B cell (primary cell): Measurements from ENCODE around the gene HDAC5. TPM values are rescaled to one million over a fixed set of nuclear protein-coding genes. Genes with fewer than 3 reads are reported as not detected.

Experiments
- ATAC-seq: fragments of 200-7000 bp; cut with Tn5 transposase; one replicate; pipeline ENCODE4 v1.10.0; 2021; ENCODE audit warnings: low read depth, mild to moderate bottlenecking, moderate number of reproducible peaks, moderate library complexity
- CTCF ChIA-PET: fragments of 350-600 bp; sonication (Branson Sonifier 250); formaldehyde crosslinking; loops from one replicate; lab custom pipeline; 2021; ENCODE audit warnings: antibody characterized with exemption, inconsistent platforms; lab: Charles Lee
- POLR2A ChIA-PET: fragments of 350-600 bp; sonication (Branson Sonifier 250); formaldehyde crosslinking; loops from one replicate; lab custom pipeline; 2021; ENCODE audit warnings: antibody characterized with exemption; lab: Charles Lee
- DNase-seq: peaks from one replicate; pipeline ENCODE4 v3.0.0; 2013
- H2AFZ ChIP-seq: 2 replicates; pipeline ENCODE4 v1.6.1; 2012; ENCODE audit warnings: mild to moderate bottlenecking, low read depth, low read length; ENCODE audit not compliant: insufficient read depth, poor library complexity, severe bottlenecking
- H3K27ac ChIP-seq, 2 donors: 1 replicate in 1 of 2; 2 replicates in 1 of 2; pipeline ENCODE4 v1.5.1; 2012 to 2013; ENCODE audit warnings: low read length in 2 of 2, mild to moderate bottlenecking in 2 of 2, moderate library complexity in 1 of 2
- H3K27me3 ChIP-seq, 4 experiments: fragments of 200-600 bp in 1 of 4; sonication (generic) in 1 of 4; replicated peaks in 1 of 4; 1 replicate in 2 of 4; 2 replicates in 2 of 4; pipeline versions ENCODE4 v1.6.1 to v1.7.0; 2013 to 2016; ENCODE audit warnings: low read length in 3 of 4, mild to moderate bottlenecking in 2 of 4, mixed read lengths in 1 of 4, moderate library complexity in 1 of 4; ENCODE audit not compliant: insufficient read depth in 4 of 4, control insufficient read depth in 3 of 4; ENCODE audit errors: control extremely low read depth in 1 of 4
- H3K36me3 ChIP-seq, 2 experiments: replicated peaks in 1 of 2; 1 replicate in 1 of 2; 2 replicates in 1 of 2; pipeline versions ENCODE4 v1.6.1 to v1.7.1; 2013; ENCODE audit warnings: low read length in 1 of 2; ENCODE audit not compliant: insufficient read depth in 2 of 2, control insufficient read depth in 1 of 2; ENCODE audit errors: control extremely low read depth in 1 of 2, extremely low read depth in 1 of 2
- H3K4me1 ChIP-seq, 2 donors: fragments of 200-600 bp in 1 of 2; sonication (generic) in 1 of 2; 1 replicate in 1 of 2; 2 replicates in 1 of 2; pipeline versions ENCODE4 v1.5.1 to v1.6.1; 2013 to 2017; ENCODE audit warnings: low read length in 2 of 2; ENCODE audit not compliant: control insufficient read depth in 2 of 2, insufficient read depth in 2 of 2
- H3K4me2 ChIP-seq: replicated peaks from 2 replicates; pipeline ENCODE3; 2012; ENCODE audit warnings: mild to moderate bottlenecking, low read depth, low read length; ENCODE audit not compliant: poor library complexity, severe bottlenecking
- H3K4me3 ChIP-seq, 5 experiments: fragments of 200-600 bp in 1 of 5; sonication (generic) in 1 of 5; 1 replicate in 3 of 5; 2 replicates in 2 of 5; pipeline versions ENCODE4 v1.5.1 to v1.7.0; 2011 to 2016; ENCODE audit warnings: low read length in 4 of 5, mild to moderate bottlenecking in 4 of 5, low read depth in 2 of 5, control low read depth in 1 of 5, moderate library complexity in 1 of 5; ENCODE audit not compliant: insufficient read depth in 1 of 5; ENCODE audit errors: control extremely low read depth in 1 of 5, extremely low read depth in 1 of 5
- H3K79me2 ChIP-seq: fragments of 200-600 bp; sonication (generic); one replicate; pipeline ENCODE4 v1.6.0; 2016; ENCODE audit warnings: low read length; ENCODE audit not compliant: control insufficient read depth, insufficient read depth
- H3K9ac ChIP-seq: fragments of 200-600 bp; sonication (generic); 2 replicates; pipeline ENCODE4 v1.6.1; 2017; ENCODE audit warnings: mild to moderate bottlenecking, low read length, moderate library complexity
- H3K9me3 ChIP-seq, 3 donors: one replicate each; pipeline versions ENCODE4 v1.6.1 to v1.7.1; 2013; ENCODE audit warnings: low read length in 2 of 3; ENCODE audit not compliant: control insufficient read depth in 2 of 3, insufficient read depth in 1 of 3; ENCODE audit errors: control extremely low read depth in 1 of 3
- H4K20me1 ChIP-seq: 2 replicates; pipeline ENCODE4 v1.6.0; 2012; ENCODE audit warnings: mild to moderate bottlenecking, low read length; ENCODE audit not compliant: insufficient read depth, control insufficient read depth, poor library complexity, severe bottlenecking
- H3K27ac Mint-ChIP-seq: one replicate; pipeline ENCODE4 v1.8.0; 2021; ENCODE audit warnings: mixed read lengths
- H3K27me3 Mint-ChIP-seq: one replicate; pipeline ENCODE4 v1.8.0; 2021; ENCODE audit warnings: mixed read lengths
- H3K4me1 Mint-ChIP-seq: one replicate; pipeline ENCODE4 v1.8.0; 2021; ENCODE audit warnings: mixed read lengths
- H3K4me3 Mint-ChIP-seq: one replicate; pipeline ENCODE4 v1.8.0; 2021; ENCODE audit warnings: mixed read lengths
- H3K9me3 Mint-ChIP-seq: one replicate; pipeline ENCODE4 v1.8.0; 2022; ENCODE audit warnings: mixed read lengths; ENCODE audit not compliant: insufficient read depth
- EZH2 ChIP-seq: IDR thresholded peaks from 2 replicates; pipeline ENCODE4 v1.6.1; 2012; ENCODE audit warnings: borderline replicate concordance, low read depth, mild to moderate bottlenecking, moderate library complexity, low read length; ENCODE audit not compliant: insufficient read depth, poor library complexity, severe bottlenecking
- WGBS: methylation state at CpG from one replicate; pipeline ENCODE4 v1.1.5; 2013; ENCODE audit warnings: missing lambda C conversion rate; ENCODE audit not compliant: insufficient coverage; 5-methylcytosine and 5-hydroxymethylcytosine counted together
- intact Hi-C: fragments of 100-400 bp; cut with micrococcal nuclease; formaldehyde crosslinking; loops from one replicate; pipeline ENCODE4 v1.10.0; 2022
- polyA plus RNA-seq: library from polyadenylated mRNA; depleted of rRNA; stranded (reverse); fragments of >200 nt; gene quantifications from 2 replicates; pipeline ENCODE4 v1.2.3, GENCODE V29; 2012
- total RNA-seq, 2 donors: library from RNA; stranded (reverse); fragments of 120-200 nt in 1 of 2; gene quantifications; 1 replicate in 1 of 2; 2 replicates in 1 of 2; pipeline versions ENCODE4 v1.2.3 to v1.2.4, GENCODE V29; 2013 to 2022
- TF ChIP-seq, protein P1 (sequence below): fragments of 200-600 bp; IDR thresholded peaks from one replicate; pipeline ENCODE4 v1.8.0; 2022; ENCODE audit warnings: antibody characterized with exemption, mild to moderate bottlenecking

HDAC5 gene
- total and polyA plus RNA-seq, 2 donors (not counting 1 experiment from before 2014, with no cell fraction given), result 99.8 to 104 TPM

DNA sequence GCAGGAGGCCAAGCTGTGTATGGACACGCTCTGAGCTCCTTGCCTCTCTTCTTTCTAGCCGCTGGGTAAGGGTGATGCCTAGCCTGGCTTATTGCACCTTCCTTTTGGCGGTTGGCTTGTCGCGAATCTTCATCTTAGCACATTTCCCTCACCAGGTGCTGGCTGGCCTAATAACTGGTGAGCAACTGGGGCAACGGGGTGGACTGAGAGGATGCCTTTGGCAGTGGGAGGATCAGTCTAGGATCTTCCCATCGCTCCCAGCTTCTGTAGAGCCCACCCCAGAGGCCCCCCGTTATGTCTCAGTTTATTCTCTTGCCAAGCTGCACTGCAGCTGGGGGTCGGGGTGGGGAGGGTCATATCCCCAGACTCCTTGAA, 48.5 kb downstream of the HDAC5 start:
- intact Hi-C loops, result no loop called here
- TF ChIP-seq, protein P1, sequence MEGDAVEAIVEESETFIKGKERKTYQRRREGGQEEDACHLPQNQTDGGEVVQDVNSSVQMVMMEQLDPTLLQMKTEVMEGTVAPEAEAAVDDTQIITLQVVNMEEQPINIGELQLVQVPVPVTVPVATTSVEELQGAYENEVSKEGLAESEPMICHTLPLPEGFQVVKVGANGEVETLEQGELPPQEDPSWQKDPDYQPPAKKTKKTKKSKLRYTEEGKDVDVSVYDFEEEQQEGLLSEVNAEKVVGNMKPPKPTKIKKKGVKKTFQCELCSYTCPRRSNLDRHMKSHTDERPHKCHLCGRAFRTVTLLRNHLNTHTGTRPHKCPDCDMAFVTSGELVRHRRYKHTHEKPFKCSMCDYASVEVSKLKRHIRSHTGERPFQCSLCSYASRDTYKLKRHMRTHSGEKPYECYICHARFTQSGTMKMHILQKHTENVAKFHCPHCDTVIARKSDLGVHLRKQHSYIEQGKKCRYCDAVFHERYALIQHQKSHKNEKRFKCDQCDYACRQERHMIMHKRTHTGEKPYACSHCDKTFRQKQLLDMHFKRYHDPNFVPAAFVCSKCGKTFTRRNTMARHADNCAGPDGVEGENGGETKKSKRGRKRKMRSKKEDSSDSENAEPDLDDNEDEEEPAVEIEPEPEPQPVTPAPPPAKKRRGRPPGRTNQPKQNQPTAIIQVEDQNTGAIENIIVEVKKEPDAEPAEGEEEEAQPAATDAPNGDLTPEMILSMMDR, result no peak
- no peak for TF ChIP-seq EZH2
- H3K4me1 Mint-ChIP-seq, result peaks cover 19% of the 10 kb centered on the region
- Histone ChIP-seq H3K4me3 (no peak overlapping the region), H3K9me3 (no peaks in the 10 kb centered on the region), H3K9ac (no peak overlapping the region), H3K36me3 (peaks cover 0 to 50% of the 10 kb centered on the region in 2 experiments), H3K4me1 (peaks cover 10 to 17% of the 10 kb centered on the region in 2 donors), H3K27ac (no peak overlapping the region), H3K27me3 (no peaks in the 10 kb centered on the region), H4K20me1 (no peaks in the 10 kb centered on the region), H3K4me2 (no peak overlapping the region), H3K79me2 (peaks cover 5% of the 10 kb centered on the region), H2AFZ (no peak overlapping the region)
- POLR2A ChIA-PET, result no interaction called here
- H3K27ac Mint-ChIP-seq, result no peak overlapping the region
- no peak overlapping the region for H3K4me3 Mint-ChIP-seq
- CTCF ChIA-PET, result interaction anchor here (1.2 kb wide), 1 partner anchor 10 kb away, joined by 3 read pairs; no protein-coding TSS in a partner anchor
- ATAC-seq, result no peak
- DNase-seq, result no peak
- no peaks in the 10 kb centered on the region for H3K9me3 Mint-ChIP-seq
- no peaks in the 10 kb centered on the region for H3K27me3 Mint-ChIP-seq
- WGBS, result 100% methylated on average over 4 of the region's 9 CpGs

DNA sequence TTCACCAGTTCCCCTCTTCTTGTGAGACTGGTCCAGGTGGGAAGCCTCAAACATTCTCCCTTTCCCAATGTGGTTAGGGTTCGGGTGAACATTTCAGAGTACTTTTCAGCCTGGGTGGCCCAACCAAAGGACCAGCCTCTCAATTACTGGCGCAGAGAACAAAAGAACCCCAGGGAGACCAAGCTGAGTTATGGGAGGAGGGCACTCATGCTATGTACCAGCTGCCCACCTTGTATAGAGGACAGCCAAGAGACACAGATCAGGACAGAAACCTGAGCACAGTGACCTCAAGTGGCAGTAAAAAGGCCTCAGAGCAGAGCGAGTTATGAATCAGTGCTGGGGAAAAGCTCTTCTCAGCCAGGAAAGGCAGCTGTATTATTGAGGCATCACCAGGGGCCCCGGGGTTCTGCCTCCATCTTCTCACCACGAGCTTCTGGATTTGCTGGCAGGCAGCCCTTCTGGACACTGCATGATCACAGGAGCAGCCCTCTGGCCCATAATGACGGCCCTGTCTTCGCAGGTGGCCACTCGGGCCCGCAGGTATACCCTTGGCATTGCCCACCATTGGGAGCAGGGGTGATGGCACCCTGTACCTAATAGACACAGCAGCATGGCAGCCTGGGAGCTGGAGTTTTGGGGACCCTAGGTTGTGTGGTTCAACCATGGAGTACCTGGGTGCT, 49.1 kb downstream of the HDAC5 start:
- ChIA-PET CTCF (interaction anchor here (1.2 kb wide), 1 partner anchor 11 kb away, joined by 3 read pairs; no protein-coding TSS in a partner anchor), POLR2A (no interaction called here)
- H3K9me3 Mint-ChIP-seq, result no peaks in the 10 kb centered on the region
- peaks cover 19% of the 10 kb centered on the region for H3K4me1 Mint-ChIP-seq
- TF ChIP-seq EZH2, result no peak
- TF ChIP-seq, protein P1, result no peak
- ATAC-seq (no peak), DNase-seq (no peak)
- no peak overlapping the region for H3K4me3 Mint-ChIP-seq
- no peak overlapping the region for H3K9ac ChIP-seq
- H3K27ac ChIP-seq, result no peak overlapping the region
- H3K4me2 ChIP-seq, result no peak overlapping the region
- H3K4me1 ChIP-seq, result peaks cover 11 to 19% of the 10 kb centered on the region in 2 donors
- H3K4me3 ChIP-seq, result no peak overlapping the region
- H2AFZ ChIP-seq, result no peak overlapping the region
- no peaks in the 10 kb centered on the region for H4K20me1 ChIP-seq
- no peaks in the 10 kb centered on the region for H3K27me3 Mint-ChIP-seq
- 95% methylated on average over 9 of the region's 9 CpGs for WGBS
- H3K36me3 ChIP-seq, result peaks cover 0 to 47% of the 10 kb centered on the region in 2 experiments
- peaks cover 5% of the 10 kb centered on the region for H3K79me2 ChIP-seq
- no peaks in the 10 kb centered on the region for H3K9me3 ChIP-seq
- no peaks in the 10 kb centered on the region for H3K27me3 ChIP-seq
- H3K27ac Mint-ChIP-seq, result no peak overlapping the region
- intact Hi-C loops, result no loop called here
